Uterus (tissue), 2 donors: ENCODE results near the gene FADS3.

Experiments
- POLR2A ChIP-seq, 2 donors: fragments of 450-650 bp; IDR thresholded peaks; one replicate each; pipeline ENCODE4 v1.6.1; 2016; ENCODE audit warnings: antibody characterized with exemption in 2 of 2, mild to moderate bottlenecking in 1 of 2, moderate library complexity in 1 of 2
- TF ChIP-seq, protein P1 (sequence below), 4 experiments: fragments of 200-600 bp in 2 of 4; fragments of 450-650 bp in 2 of 4; sonication (generic) in 2 of 4; IDR thresholded peaks; one replicate each; pipeline ENCODE4 v1.5.1; 2016 to 2019; ENCODE audit warnings: antibody characterized with exemption in 4 of 4, mild to moderate bottlenecking in 2 of 4, moderate library complexity in 1 of 4

DNA sequence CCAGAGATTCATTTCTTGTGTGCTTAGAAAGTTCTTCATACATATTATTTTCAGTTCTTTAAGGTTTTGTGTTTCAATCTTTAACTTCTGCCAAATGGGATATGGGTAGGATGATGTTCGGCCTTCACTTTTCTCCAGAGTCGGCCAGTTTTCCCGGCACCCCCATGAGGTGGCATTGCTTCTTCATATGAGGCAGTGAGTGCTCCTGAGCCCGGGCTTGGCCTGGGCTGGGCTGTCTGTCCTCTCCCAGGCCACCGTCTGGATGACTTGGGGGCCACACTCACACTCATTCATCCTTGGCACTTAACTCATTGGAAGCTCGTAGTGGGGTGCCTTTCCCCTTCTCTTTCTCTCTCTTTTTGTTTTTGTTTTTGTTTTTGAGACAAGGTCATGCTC, 39.4 kb downstream of the FADS3 start:
- TF ChIP-seq, protein P1, sequence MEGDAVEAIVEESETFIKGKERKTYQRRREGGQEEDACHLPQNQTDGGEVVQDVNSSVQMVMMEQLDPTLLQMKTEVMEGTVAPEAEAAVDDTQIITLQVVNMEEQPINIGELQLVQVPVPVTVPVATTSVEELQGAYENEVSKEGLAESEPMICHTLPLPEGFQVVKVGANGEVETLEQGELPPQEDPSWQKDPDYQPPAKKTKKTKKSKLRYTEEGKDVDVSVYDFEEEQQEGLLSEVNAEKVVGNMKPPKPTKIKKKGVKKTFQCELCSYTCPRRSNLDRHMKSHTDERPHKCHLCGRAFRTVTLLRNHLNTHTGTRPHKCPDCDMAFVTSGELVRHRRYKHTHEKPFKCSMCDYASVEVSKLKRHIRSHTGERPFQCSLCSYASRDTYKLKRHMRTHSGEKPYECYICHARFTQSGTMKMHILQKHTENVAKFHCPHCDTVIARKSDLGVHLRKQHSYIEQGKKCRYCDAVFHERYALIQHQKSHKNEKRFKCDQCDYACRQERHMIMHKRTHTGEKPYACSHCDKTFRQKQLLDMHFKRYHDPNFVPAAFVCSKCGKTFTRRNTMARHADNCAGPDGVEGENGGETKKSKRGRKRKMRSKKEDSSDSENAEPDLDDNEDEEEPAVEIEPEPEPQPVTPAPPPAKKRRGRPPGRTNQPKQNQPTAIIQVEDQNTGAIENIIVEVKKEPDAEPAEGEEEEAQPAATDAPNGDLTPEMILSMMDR (IDR thresholded peaks at IDR 0.05), result no peak
- no peak for TF ChIP-seq POLR2A (IDR thresholded peaks at IDR 0.05)
